Gastroesophageal sphincter (tissue), 3 donors: ENCODE measurements around the gene GGT1.

Experiments used
- POLR2A ChIP-seq, 2 donors: fragments of 450-650 bp; IDR thresholded peaks; one replicate each; pipeline ENCODE4 v1.6.1; 2017; ENCODE audit warnings: antibody characterized with exemption in 2 of 2, mild to moderate bottlenecking in 2 of 2, moderate library complexity in 1 of 2
- POLR2AphosphoS5 ChIP-seq: sonication (generic); formaldehyde crosslinking; IDR thresholded peaks from one replicate; pipeline ENCODE4 v1.6.1; 2017; ENCODE audit warnings: antibody characterized with exemption
- TF ChIP-seq, protein P1 (sequence below), 4 experiments: fragments of 200-600 bp in 2 of 4; fragments of 450-650 bp in 2 of 4; sonication (generic) in 1 of 4; IDR thresholded peaks; one replicate each; pipeline ENCODE4 v1.5.1; 2017 to 2019; ENCODE audit warnings: antibody characterized with exemption in 4 of 4, mild to moderate bottlenecking in 2 of 4, moderate library complexity in 2 of 4

DNA sequence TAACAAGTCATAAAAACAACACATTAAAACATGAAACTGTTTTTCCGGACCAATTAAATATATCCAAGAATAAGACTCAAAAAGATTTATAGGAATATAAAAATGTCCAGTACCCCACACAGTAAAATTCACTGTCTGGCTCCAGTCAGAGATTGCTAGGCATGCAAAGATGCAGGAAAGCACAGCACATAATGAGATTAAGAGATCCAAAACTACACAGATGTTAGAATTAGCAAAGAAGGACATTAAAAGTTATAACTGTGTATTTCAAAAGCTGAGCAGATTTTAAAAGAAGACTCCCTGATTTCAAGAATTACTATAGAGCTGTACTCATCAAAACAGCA is 23.8 kb upstream of the GGT1 start:
- TF ChIP-seq POLR2A (IDR thresholded peaks at IDR 0.05) (no peak), POLR2AphosphoS5 (no peak)
- TF ChIP-seq, protein P1, sequence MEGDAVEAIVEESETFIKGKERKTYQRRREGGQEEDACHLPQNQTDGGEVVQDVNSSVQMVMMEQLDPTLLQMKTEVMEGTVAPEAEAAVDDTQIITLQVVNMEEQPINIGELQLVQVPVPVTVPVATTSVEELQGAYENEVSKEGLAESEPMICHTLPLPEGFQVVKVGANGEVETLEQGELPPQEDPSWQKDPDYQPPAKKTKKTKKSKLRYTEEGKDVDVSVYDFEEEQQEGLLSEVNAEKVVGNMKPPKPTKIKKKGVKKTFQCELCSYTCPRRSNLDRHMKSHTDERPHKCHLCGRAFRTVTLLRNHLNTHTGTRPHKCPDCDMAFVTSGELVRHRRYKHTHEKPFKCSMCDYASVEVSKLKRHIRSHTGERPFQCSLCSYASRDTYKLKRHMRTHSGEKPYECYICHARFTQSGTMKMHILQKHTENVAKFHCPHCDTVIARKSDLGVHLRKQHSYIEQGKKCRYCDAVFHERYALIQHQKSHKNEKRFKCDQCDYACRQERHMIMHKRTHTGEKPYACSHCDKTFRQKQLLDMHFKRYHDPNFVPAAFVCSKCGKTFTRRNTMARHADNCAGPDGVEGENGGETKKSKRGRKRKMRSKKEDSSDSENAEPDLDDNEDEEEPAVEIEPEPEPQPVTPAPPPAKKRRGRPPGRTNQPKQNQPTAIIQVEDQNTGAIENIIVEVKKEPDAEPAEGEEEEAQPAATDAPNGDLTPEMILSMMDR (IDR thresholded peaks at IDR 0.05): no peak
